HEK293 (cell line): ENCODE results near the gene SULF2.

ENCODE experiments used
- CTCF ChIA-PET: fragments of 350-600 bp; formaldehyde crosslinking; extraction: SDS; loops from one replicate; lab custom pipeline; 2021; ENCODE audit warnings: antibody characterized with exemption; lab: Yijun Ruan, JAX
- POLR2A ChIA-PET: fragments of 300-600 bp; formaldehyde crosslinking; extraction: SDS; loops from one replicate; lab custom pipeline; 2020; ENCODE audit warnings: antibody characterized with exemption, inconsistent platforms; lab: Yijun Ruan, JAX
- H3K27ac ChIP-seq: fragments of 200-500 bp; sonication (Bioruptor generic); 2 replicates; pipeline ENCODE4 v1.5.1; 2014; ENCODE audit warnings: low read depth, low read length, control low read depth, inconsistent platforms; ENCODE audit errors: extremely low read depth
- H3K36me3 ChIP-seq, 2 experiments: fragments of 200-500 bp in 1 of 2; sonication (Bioruptor generic) in 1 of 2; 1 replicate in 1 of 2; 2 replicates in 1 of 2; pipeline ENCODE4 v1.5.1; 2014 to 2017; ENCODE audit warnings: inconsistent platforms in 2 of 2, low read length in 2 of 2; ENCODE audit not compliant: control insufficient read depth in 2 of 2, insufficient read depth in 1 of 2
- H3K4me1 ChIP-seq: fragments of 200-500 bp; sonication (Bioruptor generic); 2 replicates; pipeline ENCODE4 v1.5.1; 2014; ENCODE audit warnings: mild to moderate bottlenecking, low read length, inconsistent platforms; ENCODE audit not compliant: control insufficient read depth, insufficient read depth
- H3K4me3 ChIP-seq: 2 replicates; pipeline ENCODE4 v1.5.1; 2011; ENCODE audit warnings: low read depth, mild to moderate bottlenecking, control low read depth, low read length, moderate library complexity
- H3K9me3 ChIP-seq: fragments of 200-500 bp; sonication (Bioruptor generic); 2 replicates; pipeline ENCODE4 v1.5.1; 2014; ENCODE audit warnings: low read depth, low read length, inconsistent platforms; ENCODE audit not compliant: control insufficient read depth, insufficient read depth
- GLIS2 ChIP-seq: fragments of 450-650 bp; formaldehyde crosslinking; IDR thresholded peaks from 2 replicates; pipeline ENCODE4 v1.5.1; 2016; ENCODE audit warnings: missing biosample characterization, missing genetic modification characterization
- HOXD13 ChIP-seq: sonication (generic); formaldehyde crosslinking; IDR thresholded peaks from 2 replicates; pipeline ENCODE4 v1.8.0; 2022; ENCODE audit warnings: missing genetic modification reagents, borderline replicate concordance
- KLF10 ChIP-seq: fragments of 450-650 bp; IDR thresholded peaks from 2 replicates; pipeline ENCODE4 v1.5.1; 2018; ENCODE audit warnings: missing biosample characterization, mild to moderate bottlenecking, missing genetic modification characterization
- SETDB1 ChIP-seq: IDR thresholded peaks from one replicate; pipeline ENCODE4 v1.6.1; 2017; ENCODE audit warnings: mild to moderate bottlenecking, low read length, moderate library complexity, mixed read lengths; ENCODE audit not compliant: insufficient read length
- SP2 ChIP-seq: fragments of 450-650 bp; formaldehyde crosslinking; IDR thresholded peaks from 2 replicates; pipeline ENCODE4 v1.5.1; 2016; ENCODE audit warnings: missing biosample characterization, missing genetic modification characterization
- SP3 ChIP-seq: fragments of 450-650 bp; formaldehyde crosslinking; IDR thresholded peaks from 2 replicates; pipeline ENCODE4 v1.5.1; 2016; ENCODE audit warnings: missing biosample characterization, missing genetic modification characterization
- ZBTB17 ChIP-seq: fragments of 450-650 bp; formaldehyde crosslinking; IDR thresholded peaks from 2 replicates; pipeline ENCODE4 v1.5.1; 2016; ENCODE audit warnings: missing biosample characterization, missing genetic modification characterization
- ZNF132 ChIP-seq: fragments of 450-650 bp; formaldehyde crosslinking; IDR thresholded peaks from 2 replicates; pipeline ENCODE4 v1.5.1; 2017; ENCODE audit warnings: missing biosample characterization, missing genetic modification characterization, borderline replicate concordance
- ZNF138 ChIP-seq: fragments of 450-650 bp; formaldehyde crosslinking; IDR thresholded peaks from 2 replicates; pipeline ENCODE4 v1.5.1; 2016; ENCODE audit warnings: missing biosample characterization, missing genetic modification characterization, borderline replicate concordance
- ZNF146 ChIP-seq: fragments of 450-650 bp; formaldehyde crosslinking; IDR thresholded peaks from 2 replicates; pipeline ENCODE4 v1.5.1; 2016; ENCODE audit warnings: missing biosample characterization, missing genetic modification characterization
- ZNF157 ChIP-seq: fragments of 450-650 bp; formaldehyde crosslinking; IDR thresholded peaks from 2 replicates; pipeline ENCODE4 v1.5.1; 2016; ENCODE audit warnings: missing biosample characterization, missing genetic modification characterization
- ZNF174 ChIP-seq: fragments of 450-650 bp; formaldehyde crosslinking; IDR thresholded peaks from 2 replicates; pipeline ENCODE4 v1.5.0; 2017; ENCODE audit warnings: missing biosample characterization, mild to moderate bottlenecking, missing genetic modification characterization
- ZNF19 ChIP-seq: fragments of 450-650 bp; formaldehyde crosslinking; IDR thresholded peaks from 2 replicates; pipeline ENCODE4; 2016; ENCODE audit warnings: missing biosample characterization, missing genetic modification characterization, low read depth
- ZNF223 ChIP-seq: fragments of 450-650 bp; formaldehyde crosslinking; IDR thresholded peaks from 2 replicates; pipeline ENCODE4 v1.5.1; 2016; ENCODE audit warnings: missing biosample characterization, missing genetic modification characterization
- ZNF292 ChIP-seq: fragments of 450-650 bp; formaldehyde crosslinking; IDR thresholded peaks from 2 replicates; pipeline ENCODE4 v1.5.1; 2016; ENCODE audit warnings: low read depth, missing biosample characterization, missing genetic modification characterization, borderline replicate concordance
- ZNF48 ChIP-seq: fragments of 450-650 bp; formaldehyde crosslinking; IDR thresholded peaks from 2 replicates; pipeline ENCODE4 v1.5.1; 2016; ENCODE audit warnings: missing biosample characterization, missing genetic modification characterization
- ZNF521 ChIP-seq: fragments of 450-650 bp; formaldehyde crosslinking; IDR thresholded peaks from 2 replicates; pipeline ENCODE4 v1.5.1; 2017; ENCODE audit warnings: missing biosample characterization, mild to moderate bottlenecking, missing genetic modification characterization
- TF ChIP-seq, protein P1 (sequence below): fragments of 450-650 bp; formaldehyde crosslinking; IDR thresholded peaks from 2 replicates; pipeline ENCODE4 v1.5.1; 2016; ENCODE audit warnings: missing biosample characterization, missing genetic modification characterization
- TF ChIP-seq, protein P2 (sequence below): fragments of 450-650 bp; formaldehyde crosslinking; IDR thresholded peaks from 2 replicates; pipeline ENCODE4 v1.5.1; 2016; ENCODE audit warnings: missing biosample characterization, missing genetic modification characterization
- TF ChIP-seq, protein P3 (sequence below): fragments of 450-650 bp; formaldehyde crosslinking; IDR thresholded peaks from 2 replicates; pipeline ENCODE4 v1.5.1; 2016; ENCODE audit warnings: missing biosample characterization, missing genetic modification characterization
- TF ChIP-seq, protein P4 (sequence below): fragments of 450-650 bp; formaldehyde crosslinking; optimal IDR thresholded peaks from 2 replicates; pipeline ENCODE3; 2016; ENCODE audit warnings: missing biosample characterization, mild to moderate bottlenecking, missing genetic modification characterization

SULF2 gene

DNA sequence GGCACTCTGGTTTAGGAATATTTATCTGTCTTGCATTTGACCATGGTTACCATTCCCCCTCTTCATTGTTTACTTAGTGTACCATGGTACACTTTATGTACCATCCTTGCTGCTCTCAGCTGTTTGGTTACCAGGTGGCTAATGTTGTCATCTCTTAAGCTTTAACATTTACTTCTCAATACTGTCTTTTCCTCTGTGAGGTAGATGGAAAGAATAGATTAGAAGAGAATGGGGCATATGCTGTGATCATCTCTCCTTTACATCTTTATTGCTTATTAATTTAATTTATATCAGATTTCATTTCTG is 174.4 kb downstream of the SULF2 start:
- POLR2A ChIA-PET = interaction anchor here (1.3 to 2.6 kb wide), 2 partner anchors 11 to 109 kb away, joined by 5 to 12 read pairs; partner anchors contain the start of gene NCOA3
- H3K27ac ChIP-seq = no peak overlapping the region

DNA sequence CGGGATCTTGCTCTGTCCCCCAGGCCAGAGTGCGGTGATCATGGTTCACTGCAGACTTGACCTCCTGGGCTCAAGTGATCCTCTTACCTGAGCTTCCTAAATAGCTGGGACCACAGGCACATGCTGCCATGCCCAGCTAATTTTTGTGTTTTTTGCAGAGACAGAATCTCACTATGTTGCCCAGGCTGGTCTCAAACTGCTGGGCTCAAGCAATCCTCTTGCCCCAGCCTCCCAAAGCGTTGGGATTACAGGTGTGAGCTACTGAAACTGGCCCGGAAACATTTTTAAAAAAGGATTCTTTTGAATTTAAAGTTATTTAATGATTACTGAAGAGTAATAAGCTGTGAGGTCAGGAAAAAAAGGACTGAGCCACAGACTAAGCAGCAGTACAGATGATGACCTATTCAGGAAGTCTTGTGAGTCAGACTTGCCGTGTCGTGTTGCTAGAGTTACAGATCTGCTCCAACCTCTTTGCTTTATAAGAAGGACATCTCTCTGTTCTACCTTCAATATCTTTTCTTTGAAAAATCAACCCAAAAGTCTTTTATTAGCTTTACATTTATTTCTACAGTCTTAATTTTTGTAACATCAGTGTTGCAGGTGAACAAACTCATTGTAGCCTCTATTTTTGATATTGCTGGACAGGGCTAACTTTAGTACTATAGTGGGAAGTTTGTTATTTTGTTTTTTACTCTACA is 174.9 kb downstream of the SULF2 start:
- no peaks in the 10 kb centered on the region for H3K36me3 ChIP-seq
- no peak overlapping the region for H3K4me3 ChIP-seq
- no peak overlapping the region for H3K27ac ChIP-seq
- no peaks in the 10 kb centered on the region for H3K9me3 ChIP-seq
- ChIA-PET POLR2A (interaction anchor here (2.6 kb wide), 1 partner anchor 108 kb away, joined by 12 read pairs; the partner anchor contains the start of gene NCOA3), CTCF (interaction anchor here (0.7 to 2.7 kb wide), 6 partner anchors 10 to 245 kb away, joined by 3 to 21 read pairs (median 4); no protein-coding TSS in a partner anchor)
- TF ChIP-seq ZBTB17 = peak; percentile 47; the same call in 1 of the 2 replicates
- TF ChIP-seq GLIS2 (tag by site-specific recombination) = no peak
- peaks cover 6% of the 10 kb centered on the region; the same call in 1 of the 2 replicates for H3K4me1 ChIP-seq

More for the DNA sequence above, 174.4 kb downstream of the SULF2 start:
- Histone ChIP-seq H3K36me3 (no peaks in the 10 kb centered on the region), H3K4me1 (peaks cover 6% of the 10 kb centered on the region; the same call in 1 of the 2 replicates), H3K9me3 (no peaks in the 10 kb centered on the region), H3K4me3 (no peak overlapping the region)
- TF ChIP-seq ZNF174 (tag by site-specific recombination) (no peak), SETDB1 (no peak), ZNF521 (no peak), SP2 (tag by site-specific recombination) (no peak)
- TF ChIP-seq, protein P1, sequence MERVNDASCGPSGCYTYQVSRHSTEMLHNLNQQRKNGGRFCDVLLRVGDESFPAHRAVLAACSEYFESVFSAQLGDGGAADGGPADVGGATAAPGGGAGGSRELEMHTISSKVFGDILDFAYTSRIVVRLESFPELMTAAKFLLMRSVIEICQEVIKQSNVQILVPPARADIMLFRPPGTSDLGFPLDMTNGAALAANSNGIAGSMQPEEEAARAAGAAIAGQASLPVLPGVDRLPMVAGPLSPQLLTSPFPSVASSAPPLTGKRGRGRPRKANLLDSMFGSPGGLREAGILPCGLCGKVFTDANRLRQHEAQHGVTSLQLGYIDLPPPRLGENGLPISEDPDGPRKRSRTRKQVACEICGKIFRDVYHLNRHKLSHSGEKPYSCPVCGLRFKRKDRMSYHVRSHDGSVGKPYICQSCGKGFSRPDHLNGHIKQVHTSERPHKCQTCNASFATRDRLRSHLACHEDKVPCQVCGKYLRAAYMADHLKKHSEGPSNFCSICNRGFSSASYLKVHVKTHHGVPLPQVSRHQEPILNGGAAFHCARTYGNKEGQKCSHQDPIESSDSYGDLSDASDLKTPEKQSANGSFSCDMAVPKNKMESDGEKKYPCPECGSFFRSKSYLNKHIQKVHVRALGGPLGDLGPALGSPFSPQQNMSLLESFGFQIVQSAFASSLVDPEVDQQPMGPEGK (tag by site-specific recombination) = no peak
- TF ChIP-seq, protein P2, sequence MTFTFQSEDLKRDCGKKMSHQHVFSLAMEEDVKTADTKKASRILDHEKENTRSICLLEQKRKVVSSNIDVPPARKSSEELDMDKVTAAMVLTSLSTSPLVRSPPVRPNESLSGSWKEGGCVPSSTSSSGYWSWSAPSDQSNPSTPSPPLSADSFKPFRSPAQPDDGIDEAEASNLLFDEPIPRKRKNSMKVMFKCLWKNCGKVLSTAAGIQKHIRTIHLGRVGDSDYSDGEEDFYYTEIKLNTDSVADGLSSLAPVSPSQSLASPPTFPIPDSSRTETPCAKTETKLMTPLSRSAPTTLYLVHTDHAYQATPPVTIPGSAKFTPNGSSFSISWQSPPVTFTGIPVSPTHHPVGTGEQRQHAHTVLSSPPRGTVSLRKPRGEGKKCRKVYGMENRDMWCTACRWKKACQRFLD = no peak
- CTCF ChIA-PET = interaction anchor here (1.0 to 2.7 kb wide), 3 partner anchors 9 to 227 kb away, joined by 3 to 21 read pairs (median 5); no protein-coding TSS in a partner anchor

DNA sequence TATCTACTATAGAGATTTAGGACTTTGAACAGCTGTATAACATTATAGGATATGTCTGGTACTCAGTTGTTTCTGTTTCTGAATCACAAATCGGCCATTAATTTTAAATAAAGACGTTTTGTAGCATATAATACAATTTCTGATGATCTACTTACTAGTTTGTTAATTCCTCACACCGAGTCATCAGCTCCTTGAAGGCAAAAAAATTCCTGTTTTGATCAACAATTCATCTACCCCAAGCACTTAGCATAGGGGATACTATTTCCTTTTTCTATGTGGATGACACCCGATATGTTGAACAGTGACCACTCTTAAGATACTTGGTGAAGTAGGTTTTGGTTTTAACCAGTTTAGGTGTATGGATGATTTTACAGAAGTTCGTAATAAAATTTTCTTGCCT is 176.3 kb downstream of the SULF2 start:
- Histone ChIP-seq H3K4me1 (peaks cover 6% of the 10 kb centered on the region; the same call in 1 of the 2 replicates), H3K9me3 (no peaks in the 10 kb centered on the region), H3K36me3 (no peaks in the 10 kb centered on the region), H3K4me3 (no peak overlapping the region), H3K27ac (no peak overlapping the region)
- CTCF ChIA-PET = interaction anchor here (1.3 to 2.7 kb wide), 2 partner anchors 11 to 225 kb away, joined by 4 to 21 read pairs; no protein-coding TSS in a partner anchor
- POLR2A ChIA-PET = interaction anchor here (2.6 kb wide), 1 partner anchor 107 kb away, joined by 12 read pairs; the partner anchor contains the start of gene NCOA3
- TF ChIP-seq HOXD13 (CRISPR knock-in tag) (no peak), SP3 (tag by site-specific recombination) (no peak), ZNF19 (no peak), ZNF146 (no peak), ZNF48 (no peak), ZNF174 (tag by site-specific recombination) (no peak), ZNF138 (tag by site-specific recombination) (no peak), ZNF132 (no peak), ZNF223 (no peak), ZNF292 (tag by site-specific recombination) (no peak), ZNF157 (tag by site-specific recombination) (no peak), KLF10 (tag by site-specific recombination) (no peak)
- TF ChIP-seq, protein P1 (tag by site-specific recombination) = no peak
- TF ChIP-seq, protein P3, sequence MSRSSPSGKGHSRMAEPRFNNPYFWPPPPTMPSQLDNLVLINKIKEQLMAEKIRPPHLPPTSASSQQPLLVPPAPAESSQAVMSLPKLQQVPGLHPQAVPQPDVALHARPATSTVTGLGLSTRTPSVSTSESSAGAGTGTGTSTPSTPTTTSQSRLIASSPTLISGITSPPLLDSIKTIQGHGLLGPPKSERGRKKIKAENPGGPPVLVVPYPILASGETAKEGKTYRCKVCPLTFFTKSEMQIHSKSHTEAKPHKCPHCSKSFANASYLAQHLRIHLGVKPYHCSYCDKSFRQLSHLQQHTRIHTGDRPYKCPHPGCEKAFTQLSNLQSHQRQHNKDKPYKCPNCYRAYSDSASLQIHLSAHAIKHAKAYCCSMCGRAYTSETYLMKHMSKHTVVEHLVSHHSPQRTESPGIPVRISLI (tag by site-specific recombination) = no peak
- TF ChIP-seq, protein P4, sequence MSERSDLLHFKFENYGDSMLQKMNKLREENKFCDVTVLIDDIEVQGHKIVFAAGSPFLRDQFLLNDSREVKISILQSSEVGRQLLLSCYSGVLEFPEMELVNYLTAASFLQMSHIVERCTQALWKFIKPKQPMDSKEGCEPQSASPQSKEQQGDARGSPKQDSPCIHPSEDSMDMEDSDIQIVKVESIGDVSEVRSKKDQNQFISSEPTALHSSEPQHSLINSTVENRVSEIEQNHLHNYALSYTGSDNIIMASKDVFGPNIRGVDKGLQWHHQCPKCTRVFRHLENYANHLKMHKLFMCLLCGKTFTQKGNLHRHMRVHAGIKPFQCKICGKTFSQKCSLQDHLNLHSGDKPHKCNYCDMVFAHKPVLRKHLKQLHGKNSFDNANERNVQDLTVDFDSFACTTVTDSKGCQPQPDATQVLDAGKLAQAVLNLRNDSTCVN (tag by site-specific recombination) = no peak
